GM19455 (cell line): ENCODE measurements around the gene FKBP14.
A peak's percentile ranks its signal among the peaks of the same experiment; 100 is the strongest.

ENCODE experiments used
- ATAC-seq: cut with Tn5 transposase; IDR thresholded peaks from one replicate; pipeline ENCODE4 v1.9.1; 2021; ENCODE audit not compliant: unreplicated experiment

Gene FKBP14

GRCh38 chr7:29993140-29993539, 33.4 kb downstream of the FKBP14 start:
- no peak for ATAC-seq

GRCh38 chr7:29991937-29992336, 34.6 kb downstream of the FKBP14 start:
- ATAC-seq, result no peak

GRCh38 chr7:29990931-29991330, 35.6 kb downstream of the FKBP14 start:
- no peak for ATAC-seq

- peak; percentile 38 for ATAC-seq
Measured at GRCh38 chr7:29989257-29989995, 37.1 kb downstream of the FKBP14 start, which contains the start of gene SCRN1. Gene SCRN1 (minus strand): TSS chr7:29989801. CDS start chr7:29969067, 20,734 bp downstream.

- peak; percentile 47 for ATAC-seq
Measured at GRCh38 chr7:29988424-29989256, 37.9 kb downstream of the FKBP14 start.

- ATAC-seq, result no peak
Measured at GRCh38 chr7:29987811-29988317, 38.6 kb downstream of the FKBP14 start.

- no peak for ATAC-seq
Measured at GRCh38 chr7:29987083-29987482, 39.4 kb downstream of the FKBP14 start.

- ATAC-seq, result no peak
Measured at GRCh38 chr7:29980151-29980550, 46.4 kb downstream of the FKBP14 start.

GRCh38 chr7:29977886-29978651, 48.4 kb downstream of the FKBP14 start:
- ATAC-seq, result no peak

- no peak for ATAC-seq
Measured at GRCh38 chr7:29976673-29977415, 49.7 kb downstream of the FKBP14 start.

GRCh38 chr7:29976266-29976665, 50.2 kb downstream of the FKBP14 start:
- ATAC-seq, result no peak

- no peak for ATAC-seq
Measured at GRCh38 chr7:29975561-29975960, 50.9 kb downstream of the FKBP14 start.

GRCh38 chr7:29974286-29974685, 52.2 kb downstream of the FKBP14 start:
- ATAC-seq, result no peak

GRCh38 chr7:29972315-29972669, 54.2 kb downstream of the FKBP14 start:
- no peak for ATAC-seq

- ATAC-seq, result no peak
Measured at GRCh38 chr7:29971566-29972314, 54.8 kb downstream of the FKBP14 start.

- ATAC-seq, result no peak
Measured at GRCh38 chr7:29970158-29970557, 56.3 kb downstream of the FKBP14 start.

- ATAC-seq, result no peak
Measured at GRCh38 chr7:29969738-29970137, 56.8 kb downstream of the FKBP14 start.

GRCh38 chr7:29968683-29969395, 57.7 kb downstream of the FKBP14 start:
- no peak for ATAC-seq

- ATAC-seq, result no peak
Measured at GRCh38 chr7:29965030-29965429, 61.5 kb downstream of the FKBP14 start.
